IMR-90 (cell line): ENCODE results near the gene TRIM37. TPM values are rescaled to one million over a fixed set of nuclear protein-coding genes. Genes with fewer than 3 reads are reported as not detected.

Source experiments
- ATAC-seq: fragments of 200-7000 bp; cut with Tn5 transposase; 2 replicates; pipeline ENCODE4 v1.9.1; 2020; ENCODE audit warnings: low read depth, mild to moderate bottlenecking, moderate library complexity
- BruUV-seq: library from RNA; stranded (reverse); fragments of 400-500 nt; replicated peaks from 2 replicates; lab custom pipeline; 2021; lab: Mats Ljungman, UMichigan
- CTCF ChIA-PET: fragments of 300-600 bp; formaldehyde crosslinking; extraction: SDS; loops from one replicate; lab custom pipeline; 2021; ENCODE audit warnings: antibody characterized with exemption; lab: Yijun Ruan, JAX
- POLR2A ChIA-PET: fragments of 300-600 bp; sonication (Branson Sonifier 250); formaldehyde crosslinking; loops from one replicate; lab custom pipeline; 2022; ENCODE audit warnings: antibody characterized with exemption; ENCODE audit not compliant: unreplicated experiment; lab: Charles Lee
- DNase-seq: peaks from one replicate; pipeline ENCODE4 v3.0.0; 2013
- H2AFZ ChIP-seq: replicated peaks from 2 replicates; pipeline ENCODE3; 2013; ENCODE audit warnings: low read length, mild to moderate bottlenecking; ENCODE audit not compliant: poor library complexity
- H2AK5ac ChIP-seq: 2 replicates; pipeline ENCODE4 v1.6.1; 2013; ENCODE audit warnings: low read depth, low read length, inconsistent platforms
- H2AK9ac ChIP-seq: replicated peaks from 2 replicates; pipeline ENCODE3; 2013; ENCODE audit warnings: mild to moderate bottlenecking, low read depth, low read length, moderate library complexity; ENCODE audit not compliant: poor library complexity
- H2BK120ac ChIP-seq: 2 replicates; pipeline ENCODE4 v1.6.1; 2013; ENCODE audit warnings: low read depth, low read length, inconsistent platforms
- H2BK15ac ChIP-seq: 3 replicates; pipeline ENCODE4 v1.6.1; 2013; ENCODE audit warnings: low read depth, low read length, inconsistent platforms
- H2BK20ac ChIP-seq: 2 replicates; pipeline ENCODE4 v1.6.1; 2013; ENCODE audit warnings: low read depth, mild to moderate bottlenecking, inconsistent platforms, low read length, moderate library complexity
- H2BK5ac ChIP-seq: 2 replicates; pipeline ENCODE4 v1.6.1; 2013; ENCODE audit warnings: mild to moderate bottlenecking, low read depth, low read length, inconsistent platforms; ENCODE audit not compliant: poor library complexity, severe bottlenecking
- H3K14ac ChIP-seq: replicated peaks from 2 replicates; pipeline ENCODE4 v1.6.1; 2013; ENCODE audit warnings: low read depth, low read length, inconsistent platforms
- H3K18ac ChIP-seq: 2 replicates; pipeline ENCODE4 v1.6.1; 2013; ENCODE audit warnings: low read depth, low read length, control low read depth
- H3K23ac ChIP-seq: 2 replicates; pipeline ENCODE4 v1.6.1; 2013; ENCODE audit warnings: low read depth, low read length, inconsistent platforms
- H3K27ac ChIP-seq: 2 replicates; pipeline ENCODE4 v1.5.1; 2013; ENCODE audit warnings: mild to moderate bottlenecking, control low read depth, low read length; ENCODE audit not compliant: insufficient read depth
- H3K27me3 ChIP-seq: 2 replicates; pipeline ENCODE4 v1.6.1; 2013; ENCODE audit warnings: low read length; ENCODE audit not compliant: control insufficient read depth, insufficient read depth
- H3K36me3 ChIP-seq: 2 replicates; pipeline ENCODE4 v1.6.1; 2013; ENCODE audit warnings: low read length, mixed read lengths; ENCODE audit not compliant: control insufficient read depth, insufficient read depth
- H3K4ac ChIP-seq: 2 replicates; pipeline ENCODE4 v1.6.1; 2013; ENCODE audit warnings: low read depth, low read length, inconsistent platforms
- H3K4me1 ChIP-seq: 2 replicates; pipeline ENCODE4 v1.6.1; 2013; ENCODE audit warnings: low read length, mixed read lengths; ENCODE audit not compliant: control insufficient read depth, insufficient read depth
- H3K4me2 ChIP-seq: 2 replicates; pipeline ENCODE4 v1.6.1; 2013; ENCODE audit warnings: low read depth, mild to moderate bottlenecking, control low read depth, low read length, moderate library complexity
- H3K4me3 ChIP-seq: 2 replicates; pipeline ENCODE4 v1.5.1; 2013; ENCODE audit warnings: low read depth, mild to moderate bottlenecking, control low read depth, low read length, moderate library complexity; ENCODE audit not compliant: insufficient read depth
- H3K56ac ChIP-seq: 2 replicates; pipeline ENCODE4 v1.6.1; 2013; ENCODE audit warnings: low read length, inconsistent platforms; ENCODE audit not compliant: insufficient read depth; ENCODE audit errors: extremely low read depth
- H3K79me1 ChIP-seq, 2 experiments: 2 replicates each; pipeline ENCODE4 v1.6.1; 2013; ENCODE audit warnings: low read length in 2 of 2, inconsistent platforms in 1 of 2, low read depth in 1 of 2
- H3K9ac ChIP-seq: 2 replicates; pipeline ENCODE4 v1.6.1; 2013; ENCODE audit warnings: low read depth, low read length, control low read depth
- H3K9me1 ChIP-seq: 2 replicates; pipeline ENCODE4 v1.6.1; 2013; ENCODE audit warnings: low read length, inconsistent platforms; ENCODE audit not compliant: insufficient read depth
- H3K9me3 ChIP-seq: 2 replicates; pipeline ENCODE4 v1.6.1; 2013; ENCODE audit warnings: low read length; ENCODE audit not compliant: control insufficient read depth, insufficient read depth
- H4K20me1 ChIP-seq: 2 replicates; pipeline ENCODE4 v1.6.1; 2013; ENCODE audit warnings: low read length, inconsistent platforms; ENCODE audit not compliant: insufficient read depth
- H4K5ac ChIP-seq: 2 replicates; pipeline ENCODE4 v1.6.1; 2013; ENCODE audit warnings: mild to moderate bottlenecking, low read depth, low read length, control low read depth
- H4K8ac ChIP-seq, 2 experiments: 2 replicates each; pipeline ENCODE4 v1.6.1; 2013; ENCODE audit warnings: low read depth in 2 of 2, low read length in 2 of 2, control low read depth in 1 of 2, inconsistent platforms in 1 of 2
- H4K91ac ChIP-seq: 2 replicates; pipeline ENCODE4 v1.6.1; 2013; ENCODE audit warnings: low read depth, low read length, inconsistent platforms; ENCODE audit not compliant: insufficient read depth
- CHD1 ChIP-seq: IDR thresholded peaks from 2 replicates; pipeline ENCODE4 v1.6.1; 2012; ENCODE audit warnings: low read depth, low read length, improper control_type of control experiment
- ELK1 ChIP-seq: fragments of 150-350 bp; IDR thresholded peaks from 2 replicates; pipeline ENCODE4 v1.6.1; 2016; ENCODE audit warnings: low read depth, mild to moderate bottlenecking, low read length, moderate library complexity, borderline replicate concordance
- FOS ChIP-seq: fragments of 150-350 bp; IDR thresholded peaks from 2 replicates; pipeline ENCODE4 v1.6.1; 2016; ENCODE audit warnings: low read depth, low read length
- MAFK ChIP-seq: IDR thresholded peaks from 2 replicates; pipeline ENCODE4 v1.6.1; 2012; ENCODE audit warnings: low read depth, low read length, improper control_type of control experiment
- MAZ ChIP-seq: IDR thresholded peaks from 2 replicates; pipeline ENCODE4 v1.6.1; 2012; ENCODE audit warnings: low read depth, mild to moderate bottlenecking, low read length, improper control_type of control experiment, moderate library complexity, borderline replicate concordance
- POLR2A ChIP-seq: IDR thresholded peaks from 2 replicates; pipeline ENCODE4 v1.6.1; 2012; ENCODE audit warnings: mild to moderate bottlenecking, low read depth, low read length
- RCOR1 ChIP-seq: IDR thresholded peaks from 2 replicates; pipeline ENCODE4 v1.6.1; 2012; ENCODE audit warnings: mild to moderate bottlenecking, low read length, improper control_type of control experiment; ENCODE audit not compliant: insufficient replicate concordance
- RFX5 ChIP-seq: IDR thresholded peaks from 2 replicates; pipeline ENCODE4 v1.8.0; 2012; ENCODE audit warnings: low read depth, mild to moderate bottlenecking, low read length, moderate library complexity
- USF2 ChIP-seq: fragments of 150-350 bp; IDR thresholded peaks from 2 replicates; pipeline ENCODE4 v1.6.1; 2017; ENCODE audit warnings: mild to moderate bottlenecking, antibody characterized with exemption, low read length, low read depth
- WGBS, 2 experiments: methylation state at CpG; one replicate each; pipeline versions ENCODE4 v1.1.5 to v1.1.7; 2013; ENCODE audit warnings: missing lambda C conversion rate in 2 of 2; ENCODE audit not compliant: insufficient read length in 1 of 2; ENCODE audit errors: extremely low coverage in 2 of 2; 5-methylcytosine and 5-hydroxymethylcytosine counted together
- dilution Hi-C: fragments of 300-500 bp; cut with HindIII; formaldehyde crosslinking; loops from one replicate; pipeline ENCODE4 v1.14.3; 2018; ENCODE audit warnings: low sequenced_read_pairs; ENCODE audit not compliant: unreplicated experiment
- in situ Hi-C: fragments of 300-500 bp; cut with MboI; formaldehyde crosslinking; loops from 3 replicates; pipeline ENCODE4 v1.14.3; 2019; ENCODE audit warnings: low sequenced_read_pairs, inconsistent platforms, mixed read lengths
- intact Hi-C: fragments of 100-400 bp; cut with micrococcal nuclease; formaldehyde crosslinking; loops from 2 replicates; pipeline ENCODE4 v1.10.0; 2022
- polyA plus RNA-seq, 3 experiments: library from polyadenylated mRNA; depleted of rRNA; stranded (reverse); fragments of >200 nt; gene quantifications; 2 replicates each; pipeline ENCODE4 v1.2.3, GENCODE V29; 2012; ENCODE audit warnings: low replicate concordance in 1 of 3
- total RNA-seq: library from RNA; depleted of rRNA; stranded (reverse); fragments of >200 nt; gene quantifications from 2 replicates; pipeline ENCODE4 v1.2.3, GENCODE V29; 2012

Gene TRIM37
- total and polyA plus RNA-seq, 2 of the 4 experiments (the other 2 are of a cell fraction): 12.1 to 24.9 TPM

GRCh38 chr17:58980706-58981481, 125.8 kb downstream of the TRIM37 start:
- in situ Hi-C loops (no loop called here), intact Hi-C loops (no loop called here), dilution Hi-C loops (no loop called here)
- no peaks in the 10 kb centered on the region for H3K36me3 ChIP-seq
- no peak overlapping the region for H3K23ac ChIP-seq
- BruUV-seq: no TSS peak
- H3K4me2 ChIP-seq: no peak overlapping the region
- no peak overlapping the region for H2AK5ac ChIP-seq
- no peak overlapping the region for H2BK15ac ChIP-seq
- no peak overlapping the region for H4K8ac ChIP-seq
- H2BK5ac ChIP-seq: no peak overlapping the region
- no peak overlapping the region for H3K4me3 ChIP-seq
- DNase-seq (no peak), ATAC-seq (no peak)
- no peaks in the 10 kb centered on the region for H3K4me1 ChIP-seq
- H2BK20ac ChIP-seq: no peak overlapping the region
- H3K79me1 ChIP-seq: no peaks in the 10 kb centered on the region
- no peak overlapping the region for H4K91ac ChIP-seq
- peaks cover 9% of the 10 kb centered on the region; the same call in 1 of the 2 replicates for H3K9me1 ChIP-seq
- H3K14ac ChIP-seq: no peak overlapping the region
- no peak overlapping the region for H2BK120ac ChIP-seq
- H3K27ac ChIP-seq: no peak overlapping the region
- CTCF ChIA-PET: interaction anchor here (1.7 to 2.1 kb wide), 2 partner anchors 10 to 11 kb away, joined by 4 to 5 read pairs; no protein-coding TSS in a partner anchor
- H3K9ac ChIP-seq: no peak overlapping the region
- no peaks in the 10 kb centered on the region for H3K27me3 ChIP-seq
- no peak overlapping the region for H3K18ac ChIP-seq
- no peak overlapping the region for H2AK9ac ChIP-seq
- POLR2A ChIA-PET: no interaction called here
- TF ChIP-seq FOS (no peak), ELK1 (no peak), CHD1 (no peak), MAFK (no peak), POLR2A (no peak), MAZ (no peak), RCOR1 (no peak), USF2 (no peak), RFX5 (no peak)
- H4K5ac ChIP-seq: no peak overlapping the region
- H4K20me1 ChIP-seq: no peaks in the 10 kb centered on the region
- WGBS, 2 experiments: no CpG with 5 or more reads among the region's 3 CpGs
- H3K56ac ChIP-seq: no peak overlapping the region
- no peak overlapping the region for H3K4ac ChIP-seq
- no peak overlapping the region for H2AFZ ChIP-seq
- H3K9me3 ChIP-seq: no peaks in the 10 kb centered on the region
